ENCODE measurements around the gene TMEM255B. TPM values are rescaled to one million over a fixed set of nuclear protein-coding genes. Genes with fewer than 3 reads are reported as not detected.

Gene TMEM255B
- polyA plus RNA-seq, 2 donors, result 3.1 to 6.8 TPM

- no peaks in the 10 kb centered on the region for H3K27me3 ChIP-seq (ENCODE audit: control insufficient read depth in 1 of 2, insufficient read depth in 2 of 2, low read length in 2 of 2)
- H3K4me3 ChIP-seq (ENCODE audit: low read depth in 1 of 2, low read length in 2 of 2), result no peak overlapping the region
- H3K36me3 ChIP-seq (ENCODE audit: control insufficient read depth in 2 of 2, insufficient read depth in 2 of 2, low read length in 1 of 2), result peaks cover 0 to 41% of the 10 kb centered on the region in 2 donors
- peaks cover 20 to 38% of the 10 kb centered on the region in 2 donors for H3K4me1 ChIP-seq (ENCODE audit: control insufficient read depth in 2 of 2, insufficient read depth in 2 of 2, low read length in 1 of 2)
- no peaks in the 10 kb centered on the region for H3K9me3 ChIP-seq (ENCODE audit: control insufficient read depth in 2 of 2, insufficient read depth in 1 of 2, low read depth in 1 of 2, low read length in 1 of 2)
- WGBS, 2 donors, result 85 to 88% methylated on average over 36 to 37 of the region's 37 CpGs
- peak overlapping the region in 1 of 2 donors; percentile 9 for H3K27ac ChIP-seq (ENCODE audit: low read depth in 2 of 2, low read length in 1 of 2)
Observed at GRCh38 chr13:113835461-113836270, 76.6 kb downstream of the TMEM255B start.

GRCh38 chr13:113836768-113837559, 77.9 kb downstream of the TMEM255B start:
- peaks cover 23 to 43% of the 10 kb centered on the region in 2 donors for H3K4me1 ChIP-seq (ENCODE audit: control insufficient read depth in 2 of 2, insufficient read depth in 2 of 2, low read length in 1 of 2)
- peak overlapping the region; percentile 93 to 95 for H3K27ac ChIP-seq (ENCODE audit: low read depth in 2 of 2, low read length in 1 of 2)
- no peaks in the 10 kb centered on the region for H3K9me3 ChIP-seq (ENCODE audit: control insufficient read depth in 2 of 2, insufficient read depth in 1 of 2, low read depth in 1 of 2, low read length in 1 of 2)
- H3K27me3 ChIP-seq (ENCODE audit: control insufficient read depth in 1 of 2, insufficient read depth in 2 of 2, low read length in 2 of 2), result no peaks in the 10 kb centered on the region
- H3K4me3 ChIP-seq (ENCODE audit: low read depth in 1 of 2, low read length in 2 of 2), result no peak overlapping the region
- WGBS, 2 donors, result 18 to 25% methylated on average over 19 of the region's 19 CpGs
- H3K36me3 ChIP-seq (ENCODE audit: control insufficient read depth in 2 of 2, insufficient read depth in 2 of 2, low read length in 1 of 2), result peaks cover 0 to 39% of the 10 kb centered on the region in 2 donors

GRCh38 chr13:113837560-113838355, 78.7 kb downstream of the TMEM255B start:
- Histone ChIP-seq H3K4me3 (ENCODE audit: low read depth in 1 of 2, low read length in 2 of 2) (peak overlapping the region in 1 of 2 donors; percentile 18), H3K9me3 (ENCODE audit: control insufficient read depth in 2 of 2, insufficient read depth in 1 of 2, low read depth in 1 of 2, low read length in 1 of 2) (no peaks in the 10 kb centered on the region), H3K4me1 (ENCODE audit: control insufficient read depth in 2 of 2, insufficient read depth in 2 of 2, low read length in 1 of 2) (peaks cover 23 to 43% of the 10 kb centered on the region in 2 donors), H3K27ac (ENCODE audit: low read depth in 2 of 2, low read length in 1 of 2) (peak overlapping the region; percentile 93 to 95), H3K27me3 (ENCODE audit: control insufficient read depth in 1 of 2, insufficient read depth in 2 of 2, low read length in 2 of 2) (no peaks in the 10 kb centered on the region), H3K36me3 (ENCODE audit: control insufficient read depth in 2 of 2, insufficient read depth in 2 of 2, low read length in 1 of 2) (peaks cover 0 to 31% of the 10 kb centered on the region in 2 donors)
- WGBS, 2 donors, result 17 to 36% methylated on average over 16 of the region's 16 CpGs

- Histone ChIP-seq H3K9me3 (ENCODE audit: control insufficient read depth in 2 of 2, insufficient read depth in 1 of 2, low read depth in 1 of 2, low read length in 1 of 2) (no peaks in the 10 kb centered on the region), H3K27me3 (ENCODE audit: control insufficient read depth in 1 of 2, insufficient read depth in 2 of 2, low read length in 2 of 2) (no peaks in the 10 kb centered on the region), H3K36me3 (ENCODE audit: control insufficient read depth in 2 of 2, insufficient read depth in 2 of 2, low read length in 1 of 2) (peaks cover 0 to 27% of the 10 kb centered on the region in 2 donors), H3K27ac (ENCODE audit: low read depth in 2 of 2, low read length in 1 of 2) (peak overlapping the region; percentile 39 to 58), H3K4me3 (ENCODE audit: low read depth in 1 of 2, low read length in 2 of 2) (no peak overlapping the region), H3K4me1 (ENCODE audit: control insufficient read depth in 2 of 2, insufficient read depth in 2 of 2, low read length in 1 of 2) (peaks cover 25 to 43% of the 10 kb centered on the region in 2 donors)
- 51 to 54% methylated on average over 7 to 8 of the region's 8 CpGs for WGBS, 2 donors
Observed at GRCh38 chr13:113838711-113839201, 79.7 kb downstream of the TMEM255B start.

GRCh38 chr13:113839536-113840204, 80.6 kb downstream of the TMEM255B start:
- peaks cover 26 to 51% of the 10 kb centered on the region in 2 donors for H3K4me1 ChIP-seq (ENCODE audit: control insufficient read depth in 2 of 2, insufficient read depth in 2 of 2, low read length in 1 of 2)
- WGBS, 2 donors, result 50 to 57% methylated on average over 23 to 24 of the region's 24 CpGs
- H3K36me3 ChIP-seq (ENCODE audit: control insufficient read depth in 2 of 2, insufficient read depth in 2 of 2, low read length in 1 of 2), result peaks cover 0 to 22% of the 10 kb centered on the region in 2 donors
- no peaks in the 10 kb centered on the region for H3K27me3 ChIP-seq (ENCODE audit: control insufficient read depth in 1 of 2, insufficient read depth in 2 of 2, low read length in 2 of 2)
- no peaks in the 10 kb centered on the region for H3K9me3 ChIP-seq (ENCODE audit: control insufficient read depth in 2 of 2, insufficient read depth in 1 of 2, low read depth in 1 of 2, low read length in 1 of 2)
- H3K27ac ChIP-seq (ENCODE audit: low read depth in 2 of 2, low read length in 1 of 2), result peak overlapping the region; percentile 39 to 84
- peak overlapping the region; percentile 4 to 22 for H3K4me3 ChIP-seq (ENCODE audit: low read depth in 1 of 2, low read length in 2 of 2)

- WGBS, 2 donors, result 54 to 55% methylated on average over 32 to 35 of the region's 35 CpGs
- Histone ChIP-seq H3K9me3 (ENCODE audit: control insufficient read depth in 2 of 2, insufficient read depth in 1 of 2, low read depth in 1 of 2, low read length in 1 of 2) (no peaks in the 10 kb centered on the region), H3K27me3 (ENCODE audit: control insufficient read depth in 1 of 2, insufficient read depth in 2 of 2, low read length in 2 of 2) (no peaks in the 10 kb centered on the region), H3K27ac (ENCODE audit: low read depth in 2 of 2, low read length in 1 of 2) (peak overlapping the region; percentile 39 to 84), H3K36me3 (ENCODE audit: control insufficient read depth in 2 of 2, insufficient read depth in 2 of 2, low read length in 1 of 2) (peaks cover 3 to 13% of the 10 kb centered on the region in 2 donors), H3K4me3 (ENCODE audit: low read depth in 1 of 2, low read length in 2 of 2) (no peak overlapping the region), H3K4me1 (ENCODE audit: control insufficient read depth in 2 of 2, insufficient read depth in 2 of 2, low read length in 1 of 2) (peaks cover 27 to 56% of the 10 kb centered on the region in 2 donors)
Observed at GRCh38 chr13:113840541-113841352, 81.7 kb downstream of the TMEM255B start.

GRCh38 chr13:113841353-113841650, 82.3 kb downstream of the TMEM255B start:
- H3K27ac ChIP-seq (ENCODE audit: low read depth in 2 of 2, low read length in 1 of 2), result peak overlapping the region in 1 of 2 donors; percentile 84
- peaks cover 3 to 15% of the 10 kb centered on the region in 2 donors for H3K36me3 ChIP-seq (ENCODE audit: control insufficient read depth in 2 of 2, insufficient read depth in 2 of 2, low read length in 1 of 2)
- H3K4me3 ChIP-seq (ENCODE audit: low read depth in 1 of 2, low read length in 2 of 2), result no peak overlapping the region
- H3K27me3 ChIP-seq (ENCODE audit: control insufficient read depth in 1 of 2, insufficient read depth in 2 of 2, low read length in 2 of 2), result no peaks in the 10 kb centered on the region
- WGBS, 2 donors, result 52 to 60% methylated on average over 15 of the region's 15 CpGs
- H3K4me1 ChIP-seq (ENCODE audit: control insufficient read depth in 2 of 2, insufficient read depth in 2 of 2, low read length in 1 of 2), result peaks cover 27 to 56% of the 10 kb centered on the region in 2 donors
- no peaks in the 10 kb centered on the region for H3K9me3 ChIP-seq (ENCODE audit: control insufficient read depth in 2 of 2, insufficient read depth in 1 of 2, low read depth in 1 of 2, low read length in 1 of 2)

GRCh38 chr13:113842336-113843062, 83.5 kb downstream of the TMEM255B start:
- no peaks in the 10 kb centered on the region for H3K27me3 ChIP-seq (ENCODE audit: control insufficient read depth in 1 of 2, insufficient read depth in 2 of 2, low read length in 2 of 2)
- peaks cover 27 to 48% of the 10 kb centered on the region in 2 donors for H3K4me1 ChIP-seq (ENCODE audit: control insufficient read depth in 2 of 2, insufficient read depth in 2 of 2, low read length in 1 of 2)
- WGBS, 2 donors, result 93 to 95% methylated on average over 29 of the region's 29 CpGs
- H3K36me3 ChIP-seq (ENCODE audit: control insufficient read depth in 2 of 2, insufficient read depth in 2 of 2, low read length in 1 of 2), result peaks cover 3 to 15% of the 10 kb centered on the region in 2 donors
- H3K9me3 ChIP-seq (ENCODE audit: control insufficient read depth in 2 of 2, insufficient read depth in 1 of 2, low read depth in 1 of 2, low read length in 1 of 2), result no peaks in the 10 kb centered on the region
- H3K27ac ChIP-seq (ENCODE audit: low read depth in 2 of 2, low read length in 1 of 2), result no peak overlapping the region
- H3K4me3 ChIP-seq (ENCODE audit: low read depth in 1 of 2, low read length in 2 of 2), result no peak overlapping the region

All from esophagus (tissue), 2 donors.